HG02970 (cell line): ENCODE data around the gene CRYGN.

Experiments used
- ATAC-seq: cut with Tn5 transposase; IDR thresholded peaks from one replicate; pipeline ENCODE4 v1.9.1; 2021; ENCODE audit warnings: mild to moderate bottlenecking, moderate library complexity, moderate number of reproducible peaks; ENCODE audit not compliant: unreplicated experiment, low FRiP score

Gene CRYGN, protein sequence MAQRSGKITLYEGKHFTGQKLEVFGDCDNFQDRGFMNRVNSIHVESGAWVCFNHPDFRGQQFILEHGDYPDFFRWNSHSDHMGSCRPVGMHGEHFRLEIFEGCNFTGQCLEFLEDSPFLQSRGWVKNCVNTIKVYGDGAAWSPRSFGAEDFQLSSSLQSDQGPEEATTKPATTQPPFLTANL

DNA sequence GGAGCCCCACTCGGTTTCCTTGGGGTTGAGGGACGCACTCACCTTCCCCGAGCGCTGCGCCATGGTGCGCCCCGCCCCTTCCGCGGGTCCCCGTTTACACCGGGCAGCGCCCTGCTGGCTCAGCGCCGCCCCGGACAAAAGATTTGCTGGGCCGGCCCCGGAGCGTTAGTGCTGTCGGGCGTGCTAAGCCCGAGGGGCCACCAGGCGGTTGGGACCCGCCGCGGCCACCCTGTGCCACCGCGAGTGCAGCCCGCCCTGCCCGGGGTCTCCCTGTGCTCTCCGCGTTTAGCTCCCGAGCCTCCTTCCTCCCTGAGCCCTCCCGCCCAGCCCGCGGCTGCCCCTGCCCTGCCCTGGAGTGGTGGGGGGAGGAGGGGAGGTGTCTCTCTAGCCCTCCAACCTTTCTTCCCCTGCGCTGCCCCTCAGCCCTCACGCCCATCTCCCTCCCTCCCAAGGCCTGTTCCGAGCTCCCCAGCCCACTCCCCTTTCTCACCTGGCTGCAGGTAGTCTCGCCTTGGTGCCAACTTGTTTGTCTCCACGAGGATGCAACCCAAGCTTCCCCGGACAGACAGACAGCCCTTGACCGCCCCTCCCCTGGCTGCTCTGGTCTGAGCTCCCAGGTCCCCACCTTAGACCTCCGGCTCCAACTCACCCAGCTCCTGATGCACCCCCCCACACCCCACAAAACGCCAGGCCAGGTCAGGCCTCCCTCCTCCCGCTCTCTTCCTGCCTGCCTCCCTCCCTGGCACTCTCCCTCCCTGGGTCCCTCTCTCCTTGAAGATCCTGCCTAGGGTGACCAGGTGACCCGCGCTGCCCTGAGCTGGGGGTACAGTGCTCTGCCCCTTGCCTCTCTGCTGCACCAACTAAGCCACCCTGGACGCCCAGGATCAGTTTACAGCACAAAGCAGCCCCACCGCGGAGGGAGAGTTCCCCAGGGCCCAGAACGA lies at the start of gene CRYGN:
Gene CRYGN (minus strand): TSS at position 287 of the 944 bp plus-strand sequence. CDS start 224 bp downstream, at position 63.
- ATAC-seq: no peak

DNA sequence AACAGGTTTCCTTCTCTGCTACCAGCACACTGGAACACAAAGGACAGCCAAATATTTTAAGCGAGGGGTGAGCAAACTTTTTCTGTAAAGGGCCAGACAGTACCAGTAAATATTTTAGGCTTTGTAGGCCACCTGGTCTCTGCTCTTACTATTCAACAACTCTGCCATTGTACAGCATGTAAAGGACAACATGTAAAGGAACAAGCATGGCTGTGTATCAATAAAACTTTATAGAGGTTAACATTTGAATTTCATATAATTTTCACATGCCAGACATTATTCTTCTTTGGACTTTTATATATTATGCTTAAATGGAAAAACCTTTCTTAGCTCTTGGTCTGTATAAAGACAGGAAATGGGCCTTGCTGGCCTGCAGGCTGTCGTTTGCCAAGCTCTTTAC lies 49.6 kb upstream of the CRYGN start:
- ATAC-seq: no peak

DNA sequence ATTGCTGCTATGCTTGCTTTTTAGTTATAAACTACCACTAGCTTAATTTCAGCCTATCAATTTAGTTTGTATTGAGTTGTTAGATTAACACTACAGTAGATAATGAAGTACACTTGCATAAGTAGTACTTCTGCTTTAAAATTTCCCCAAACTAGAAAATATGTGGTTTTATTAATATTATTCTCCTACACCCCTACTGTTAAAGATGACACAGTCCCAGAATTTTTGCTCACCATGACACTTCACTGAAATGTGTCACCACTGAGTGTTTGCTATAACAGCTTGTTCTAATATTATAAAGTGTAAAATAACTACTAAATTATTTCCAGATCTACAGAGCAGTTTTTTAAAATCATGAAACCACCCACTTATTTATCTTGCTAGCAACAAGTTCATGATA lies 48.2 kb upstream of the CRYGN start:
- no peak for ATAC-seq

DNA sequence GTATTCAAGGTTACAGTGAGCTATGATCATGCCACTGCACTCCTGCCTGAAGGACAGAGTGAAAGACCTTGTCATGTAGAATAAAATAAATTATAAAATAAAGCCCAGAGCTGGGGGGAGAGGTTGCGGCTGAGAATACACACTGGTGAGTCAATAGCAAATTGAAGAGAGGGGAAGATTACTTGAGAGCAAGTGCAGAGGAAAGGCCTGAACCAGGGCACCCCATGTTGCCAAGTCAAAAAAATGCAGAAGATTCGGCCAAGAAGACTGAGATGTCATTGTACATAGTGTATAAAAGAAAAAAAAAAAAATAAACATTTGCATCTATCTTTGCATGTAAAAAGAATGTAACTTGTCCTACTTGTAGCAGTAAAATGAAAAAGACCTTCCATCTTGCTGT lies 47.3 kb upstream of the CRYGN start:
- no peak for ATAC-seq

DNA sequence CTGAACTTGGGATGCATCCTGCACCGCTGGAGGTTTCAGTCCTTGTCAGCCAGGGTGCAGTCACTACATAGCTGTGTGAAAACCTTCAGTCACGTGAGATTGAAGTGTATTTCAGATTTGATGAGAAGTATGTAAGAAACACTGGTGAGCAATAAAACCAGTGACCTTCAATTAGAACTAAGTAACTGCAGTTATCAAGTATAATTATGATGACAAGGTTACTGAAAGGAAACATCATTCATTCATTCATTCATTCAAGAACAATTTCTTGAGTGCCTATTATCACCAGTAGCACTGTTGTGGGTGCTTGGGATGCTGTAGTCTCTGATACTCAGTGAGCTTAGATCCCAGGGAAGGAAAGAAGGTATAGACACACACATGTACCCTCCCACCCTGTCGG lies 46.1 kb upstream of the CRYGN start:
- no peak for ATAC-seq

DNA sequence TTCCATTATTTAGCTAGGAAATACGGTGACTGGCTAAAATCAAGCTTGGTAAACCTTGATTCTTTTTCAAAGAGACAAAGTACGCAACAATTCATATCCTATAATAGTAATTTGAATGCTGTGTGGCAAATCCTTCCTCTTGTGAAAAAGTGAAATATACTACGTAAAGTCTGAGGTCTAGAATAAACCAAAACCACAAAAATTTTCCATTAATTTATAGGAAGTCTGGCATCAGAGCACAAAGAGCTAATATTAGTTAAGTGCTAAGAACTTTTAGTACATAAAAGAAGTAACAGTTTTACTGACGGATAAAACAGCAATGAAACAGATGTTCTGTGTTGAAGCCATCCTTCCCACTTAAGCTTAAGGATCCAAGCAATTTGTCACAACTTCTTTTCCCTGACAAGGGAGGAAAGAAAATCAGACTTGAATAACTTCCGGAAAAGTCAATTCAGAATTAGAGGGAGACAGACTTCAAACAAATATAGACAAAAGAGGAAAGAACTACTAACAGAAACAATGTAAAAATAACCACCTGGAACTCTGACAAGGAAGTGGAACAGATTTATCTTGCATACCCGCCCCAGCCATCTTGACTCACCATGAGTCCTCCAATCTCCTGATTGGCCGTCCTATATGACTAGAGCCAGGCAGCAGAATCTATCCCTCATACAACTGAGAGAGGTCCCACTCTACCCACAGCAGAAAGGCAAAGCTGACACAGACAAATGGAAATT lies 45.2 kb upstream of the CRYGN start:
- ATAC-seq: no peak

DNA sequence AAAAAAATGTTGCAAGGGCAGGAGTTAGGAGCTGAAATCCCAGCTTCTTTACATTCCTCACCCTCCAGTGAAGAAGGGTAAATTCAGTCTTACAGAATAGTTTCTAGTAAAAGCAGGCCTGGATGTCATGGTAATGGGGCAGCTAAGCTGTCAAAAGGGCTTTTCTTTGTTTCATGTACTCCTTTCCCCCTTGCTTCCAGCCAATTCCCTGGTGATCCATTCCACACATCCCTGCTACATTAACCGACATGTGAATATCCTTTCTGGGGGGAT lies 43.7 kb upstream of the CRYGN start:
- ATAC-seq: no peak

DNA sequence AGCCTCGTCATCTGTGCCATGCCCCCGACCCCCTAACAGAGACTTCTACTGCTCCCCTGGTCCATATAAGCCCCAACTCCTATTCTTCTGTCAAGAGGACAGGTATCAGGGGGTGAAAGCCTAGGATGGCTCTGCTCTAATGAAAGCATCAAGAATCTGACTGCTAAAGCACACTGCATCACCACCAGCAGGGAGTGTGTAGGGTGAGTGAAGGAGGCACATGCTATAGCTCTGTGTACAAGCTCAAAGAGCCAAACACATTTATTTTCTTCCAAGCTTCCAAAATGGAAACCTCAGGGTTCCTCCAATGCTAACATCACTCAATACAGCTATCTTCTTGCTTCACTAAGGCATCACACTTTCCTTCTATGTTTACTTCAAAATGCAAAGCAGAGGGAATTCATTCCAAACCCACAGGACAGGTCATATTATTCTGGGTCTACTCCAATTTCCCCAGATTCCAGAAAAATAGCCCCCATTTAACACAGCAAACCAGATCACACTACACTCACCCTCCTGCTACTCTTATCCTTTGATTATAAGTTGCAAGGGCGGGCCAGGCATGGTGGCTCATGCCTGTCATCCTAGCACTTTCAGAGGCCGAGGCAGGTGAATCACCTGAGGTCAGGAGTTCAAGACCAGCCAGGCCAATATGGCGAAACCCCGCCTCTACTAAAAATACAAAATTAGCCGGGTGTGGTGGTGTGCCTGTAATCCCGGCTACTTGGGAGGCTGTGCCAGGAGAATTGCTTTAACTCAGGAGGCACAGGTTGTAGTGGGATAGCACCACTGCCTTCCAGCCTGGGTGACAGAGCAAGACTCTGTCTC lies 43.2 kb upstream of the CRYGN start:
- no peak for ATAC-seq

DNA sequence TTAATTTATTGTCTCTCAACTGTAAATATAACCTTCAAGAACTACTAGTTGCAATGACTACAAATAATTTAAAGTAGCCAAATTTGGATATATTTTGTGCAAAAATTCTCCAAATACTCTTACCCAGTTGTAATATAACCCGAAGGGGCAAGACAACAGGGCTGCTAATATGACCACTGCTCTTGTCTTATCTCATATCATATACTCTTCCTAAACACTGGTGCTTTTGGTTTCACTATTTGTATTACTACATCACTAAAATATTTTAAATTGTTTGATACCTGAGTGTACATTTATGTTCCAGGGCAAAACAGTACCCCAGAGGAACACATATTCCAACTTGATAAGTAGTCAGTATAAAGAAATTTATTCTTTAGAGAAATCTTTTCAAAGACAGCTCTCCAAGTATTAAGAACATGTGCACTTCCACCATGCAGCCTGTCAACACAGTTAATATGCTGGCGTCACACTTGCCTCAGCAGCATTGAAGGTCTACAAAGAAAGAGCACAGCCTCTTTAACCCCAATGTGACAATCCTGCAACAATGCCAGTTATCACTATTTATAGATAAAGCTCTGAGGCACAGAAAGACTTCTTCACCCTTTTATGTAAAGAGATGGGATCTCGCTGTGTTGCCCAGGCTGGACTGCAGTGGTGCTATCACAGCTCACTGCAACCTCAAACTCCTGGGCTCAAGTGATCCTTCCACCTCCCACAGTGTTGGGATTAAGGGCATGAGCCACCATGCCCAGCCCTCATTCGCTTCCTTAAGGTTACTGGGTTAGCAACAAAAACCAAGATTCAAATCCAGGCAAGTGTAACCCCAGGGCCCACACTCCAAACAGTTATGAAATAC lies 41.9 kb upstream of the CRYGN start:
- no peak for ATAC-seq

DNA sequence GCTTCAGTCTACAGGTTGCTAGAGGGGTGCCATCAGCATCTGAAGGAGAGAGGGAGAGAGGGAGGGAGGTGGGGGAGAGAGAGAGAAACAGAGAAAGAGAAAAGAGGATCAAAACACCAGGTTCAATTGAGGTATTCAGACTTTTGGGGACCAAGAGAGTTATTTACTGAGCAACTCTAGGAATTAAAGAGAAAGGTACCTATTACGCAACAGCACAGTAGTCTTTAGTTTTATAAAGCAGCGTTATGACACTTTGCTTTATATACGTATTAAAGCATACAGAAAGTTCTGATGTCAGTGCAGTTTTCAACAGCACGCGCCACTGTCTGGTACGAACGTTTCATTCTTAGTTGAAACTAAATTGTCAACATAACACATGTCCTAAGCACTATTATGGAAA lies 37.9 kb upstream of the CRYGN start:
- no peak for ATAC-seq

DNA sequence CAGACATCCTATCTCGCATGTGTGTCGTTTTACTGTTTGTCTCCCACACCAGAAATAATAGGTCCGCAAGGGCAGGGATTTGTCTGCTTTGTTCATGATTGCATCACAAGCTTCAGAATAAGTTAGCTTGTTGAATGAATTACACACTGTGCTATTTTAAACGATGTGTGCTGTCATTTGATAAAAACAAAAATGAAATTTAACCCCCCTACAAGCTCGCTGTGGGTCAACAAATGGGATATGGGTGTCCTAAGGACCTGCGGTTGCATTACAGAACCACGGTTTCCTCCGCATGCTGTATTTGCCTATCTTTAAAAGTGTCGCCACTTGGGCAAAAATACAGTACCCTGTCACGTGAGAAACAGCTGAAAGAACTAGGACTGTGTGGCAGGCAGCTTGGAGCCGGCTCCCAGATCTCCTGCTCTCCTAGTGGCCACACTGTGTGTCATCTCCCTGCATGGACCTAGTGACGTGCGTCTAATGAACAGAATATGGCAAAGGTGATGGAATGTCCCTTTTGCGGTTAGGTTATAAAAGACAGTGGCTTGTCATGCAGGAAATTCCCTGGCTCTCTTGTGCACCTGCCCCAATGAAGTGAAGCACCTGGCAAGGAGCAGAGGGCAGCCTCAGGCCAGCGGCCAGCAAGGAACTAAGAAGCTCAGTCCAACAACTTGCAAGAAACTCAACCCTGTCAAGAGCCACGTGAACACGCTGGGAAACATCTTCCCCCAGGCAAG lies 32.9 kb upstream of the CRYGN start:
- no peak for ATAC-seq

DNA sequence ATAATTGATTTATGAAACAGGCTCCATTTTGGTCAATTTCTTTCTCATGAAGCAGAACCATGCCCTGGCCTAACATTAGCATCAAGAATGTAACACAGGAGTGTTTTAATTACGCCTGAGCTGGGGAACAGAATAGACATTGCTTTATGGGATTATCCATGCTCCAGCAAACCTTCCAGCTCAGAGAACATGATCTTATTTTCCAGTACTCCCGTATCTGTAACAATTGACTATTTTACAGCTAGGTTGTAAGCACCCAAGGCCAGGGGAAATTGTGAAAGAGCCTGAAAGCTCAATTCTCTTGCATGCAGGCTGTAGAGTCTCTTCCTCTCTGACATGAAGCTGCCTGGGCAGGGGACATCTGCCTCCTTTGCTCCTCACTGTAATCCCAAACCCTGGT lies 30.8 kb upstream of the CRYGN start:
- ATAC-seq: no peak

DNA sequence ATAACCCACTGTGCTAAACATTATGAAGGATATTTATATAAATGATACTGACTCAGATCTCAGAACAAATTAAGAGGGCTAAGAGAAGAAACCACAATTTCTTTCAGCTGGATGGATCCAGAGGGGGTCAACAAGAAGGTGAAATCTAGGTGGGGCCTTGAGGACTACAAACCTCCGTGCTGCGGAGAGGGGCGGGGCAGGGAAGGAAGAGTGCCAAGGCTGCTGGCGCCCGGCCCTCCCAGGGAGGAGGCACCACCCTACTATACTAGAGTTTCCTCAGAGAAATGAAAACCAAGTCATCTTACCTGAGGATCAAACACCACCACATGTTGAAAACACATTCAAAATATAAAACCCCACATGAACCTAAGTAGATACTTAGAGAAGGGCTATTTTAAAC lies 29.3 kb upstream of the CRYGN start:
- no peak for ATAC-seq

DNA sequence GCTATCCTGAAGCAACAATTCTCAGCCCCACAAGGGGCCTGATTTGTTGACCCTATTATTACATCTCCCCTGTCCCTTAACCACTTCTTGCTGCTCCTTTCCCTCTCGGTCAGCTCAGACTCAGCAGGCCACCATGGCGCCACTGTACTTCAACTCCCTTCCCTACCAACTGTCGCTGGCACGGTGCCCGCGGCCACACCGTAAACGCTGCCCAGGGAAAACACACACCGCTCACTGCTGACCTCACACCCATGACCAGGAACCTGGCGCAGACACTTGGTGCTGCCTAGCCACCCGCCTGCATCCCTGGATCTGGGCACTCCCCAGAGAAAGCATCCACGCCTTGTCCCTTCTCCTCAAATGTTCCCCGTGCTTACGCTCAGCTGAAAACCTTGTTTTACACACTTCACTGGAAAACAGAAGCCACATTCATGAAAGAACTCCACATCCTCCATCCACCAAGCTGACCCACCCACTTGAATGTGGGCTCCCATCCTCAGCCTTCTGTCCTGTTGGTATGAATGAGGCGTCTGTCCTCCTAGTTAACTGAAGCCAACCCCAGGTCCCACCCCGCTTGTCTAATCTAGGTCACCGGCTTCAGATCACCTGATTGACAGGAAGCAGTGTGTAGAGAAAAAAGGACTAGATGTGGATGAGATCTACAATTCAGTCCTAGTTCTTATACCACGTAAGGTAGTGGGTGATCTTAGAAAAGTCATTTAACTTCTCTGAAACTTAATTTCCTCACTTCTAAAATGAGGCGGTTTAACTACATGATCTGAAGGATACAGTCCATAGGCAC lies 28.5 kb upstream of the CRYGN start:
- no peak for ATAC-seq

DNA sequence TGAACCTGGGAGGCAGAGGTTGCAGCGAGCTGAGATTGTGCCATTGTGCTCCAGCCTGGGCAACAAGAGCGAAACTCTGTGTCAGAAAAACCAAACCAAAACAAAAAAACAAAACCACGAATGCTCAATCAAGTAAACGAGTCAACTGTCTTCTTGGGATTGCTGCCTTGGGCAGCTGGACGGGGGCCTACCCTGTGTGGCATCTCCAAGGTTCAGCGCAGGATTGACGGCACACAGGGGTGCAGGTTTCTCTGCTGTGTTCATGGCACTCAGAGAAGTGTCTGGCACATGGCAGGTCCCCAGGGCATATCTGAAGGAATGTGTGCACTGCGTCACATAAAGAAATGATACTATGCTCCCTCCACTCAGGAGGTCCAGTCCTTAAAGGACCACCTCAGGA lies 25.2 kb upstream of the CRYGN start:
- ATAC-seq: no peak

DNA sequence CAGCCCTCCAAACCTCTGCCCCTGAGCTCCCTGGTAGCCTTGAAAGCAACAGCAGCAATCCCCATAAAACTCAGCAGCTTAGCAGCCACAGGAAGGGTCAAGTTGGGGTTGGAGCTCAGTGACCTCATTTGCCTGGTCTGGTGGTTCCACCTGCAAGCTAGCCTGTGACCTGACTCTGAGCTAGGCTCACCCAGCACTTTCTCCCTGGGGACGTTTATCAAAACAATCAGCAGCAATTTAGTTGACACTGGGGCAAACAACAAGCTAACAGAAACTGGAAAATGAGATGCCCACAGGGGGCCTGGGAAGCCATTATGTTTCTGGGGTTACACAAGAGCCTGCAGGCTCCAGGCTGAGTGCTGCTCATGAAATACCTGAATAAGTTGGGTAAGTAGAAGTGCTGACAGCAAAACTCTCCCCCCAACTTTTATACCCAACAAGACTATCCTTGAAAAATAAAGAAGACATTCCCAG lies 22.4 kb upstream of the CRYGN start:
- no peak for ATAC-seq

DNA sequence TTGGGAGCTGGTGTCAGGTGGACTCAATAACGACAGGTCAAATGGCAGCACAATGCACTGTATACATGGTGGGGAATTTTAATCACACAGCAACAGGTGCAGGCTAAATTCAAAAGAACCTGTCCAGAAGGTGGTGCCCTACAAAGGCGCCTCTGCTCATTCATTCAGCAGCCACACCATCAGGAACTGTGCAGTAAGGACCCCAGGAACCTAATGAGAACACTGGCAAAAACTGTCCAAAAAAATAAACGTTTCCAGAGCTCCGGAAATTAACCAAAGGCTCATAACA lies 21.9 kb upstream of the CRYGN start:
- ATAC-seq: no peak
